ENCODE measurements around the gene CX3CR1. TPM values are rescaled to one million over a fixed set of nuclear protein-coding genes. Genes with fewer than 3 reads are reported as not detected.
"Not testable (repeated sequence)": the region's sequence is repeated elsewhere in the genome, so short reads cannot be mapped to it uniquely, and the experiment has no call there.

CX3CR1 gene
- total RNA-seq, 1 donor from 2014 or later = 0.52 TPM

DNA sequence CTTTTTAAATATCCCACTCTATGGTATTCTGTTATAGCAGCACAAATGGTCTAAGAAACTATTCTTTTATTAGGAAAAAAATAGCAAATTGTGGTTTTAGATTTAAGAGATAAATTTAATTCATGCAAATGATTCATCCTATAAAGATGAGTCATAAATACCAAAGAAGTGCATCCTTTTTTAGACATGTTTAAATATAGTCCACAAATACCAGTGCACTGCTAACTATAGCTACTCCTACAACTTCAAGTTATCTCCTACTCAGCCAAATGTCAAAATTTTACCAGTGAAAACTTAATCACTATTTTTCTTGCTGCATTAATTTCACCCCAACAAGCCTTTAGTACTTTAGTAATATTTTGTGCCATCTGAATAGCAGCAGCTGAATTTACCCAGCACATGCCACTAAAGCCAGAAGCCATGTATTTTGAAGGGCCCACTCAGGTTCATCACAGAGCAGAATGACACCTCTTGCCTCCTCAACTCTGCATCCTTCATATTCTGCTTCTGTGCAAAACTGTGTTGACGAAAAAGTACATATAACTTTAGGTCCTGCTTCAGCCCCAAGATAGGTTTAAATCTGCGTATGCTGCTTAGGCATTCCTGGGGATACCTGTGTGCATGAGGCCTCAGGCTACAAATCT, 24.9 kb downstream of the CX3CR1 start:
- intact Hi-C loops (cut with micrococcal nuclease) = loop anchor here (1.0 to 5.0 kb wide), 4 partner anchors 12 to 72 kb away; partner anchors contain the start of gene CCR8
- Mint-ChIP-seq H3K4me3 (ENCODE audit: low read depth) (no peak overlapping the region), H3K27ac (peak overlapping the region; percentile 79), H3K27me3 (ENCODE audit: low read depth) (no peaks in the 10 kb centered on the region), H3K9me3 (no peaks in the 10 kb centered on the region), H3K36me3 (ENCODE audit: low read depth) (no peaks in the 10 kb centered on the region), H3K4me1 (ENCODE audit: low read depth) (peaks cover 51% of the 10 kb centered on the region)
- DNase-seq (ENCODE audit: low spot score) = no peak

DNA sequence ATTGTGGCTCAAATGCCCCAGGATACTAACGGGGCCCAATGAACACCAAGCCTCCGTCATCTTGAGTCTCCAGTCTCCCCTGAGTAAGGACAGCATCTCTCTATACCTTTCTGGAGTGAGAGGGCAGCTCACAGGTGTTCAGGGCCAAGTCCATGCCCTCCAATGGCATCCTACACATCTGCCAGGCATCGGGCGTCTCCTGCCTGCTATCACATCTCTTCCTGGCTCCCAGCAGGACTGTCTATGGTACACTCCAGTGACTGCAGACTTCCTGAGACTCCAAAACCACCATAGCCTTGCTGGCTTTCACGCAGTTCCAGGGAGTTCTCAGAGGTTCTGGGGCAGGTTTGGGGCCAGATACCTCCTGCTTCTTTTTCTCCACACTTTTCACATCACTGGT, 28.3 kb downstream of the CX3CR1 start:
- Mint-ChIP-seq H3K27ac (no peak overlapping the region), H3K9me3 (no peaks in the 10 kb centered on the region)
- intact Hi-C loops (cut with micrococcal nuclease) = no loop called here

DNA sequence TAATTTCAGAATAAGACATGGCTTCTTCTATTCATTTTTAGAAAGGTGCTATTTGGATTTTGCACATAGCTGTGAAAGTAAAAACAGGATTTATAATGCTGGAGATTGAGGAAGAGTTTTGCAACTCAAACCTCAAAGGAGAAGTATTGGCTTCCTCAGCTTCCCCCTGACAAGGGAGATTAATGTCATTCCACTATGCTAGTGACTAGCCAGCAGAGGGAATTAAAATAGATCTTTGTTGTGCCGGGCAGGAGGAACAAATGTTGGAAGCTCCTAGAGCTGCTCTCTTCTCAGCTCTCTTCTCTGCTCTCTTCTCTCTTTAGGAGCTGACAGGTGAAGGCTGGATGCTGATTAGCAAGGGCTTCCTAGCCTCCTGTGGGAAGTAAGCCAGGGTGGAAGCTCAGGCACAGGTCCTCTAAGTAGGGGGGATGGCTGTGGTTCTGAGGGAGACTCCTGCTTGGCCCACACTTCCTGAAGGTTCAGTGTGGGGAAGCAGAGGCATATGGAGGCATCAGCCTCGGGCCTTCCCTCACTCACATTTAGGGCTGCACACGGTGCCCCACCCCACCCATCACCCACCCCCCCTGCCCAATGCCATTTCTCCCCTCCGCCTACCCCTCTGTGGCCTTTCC, 29.6 kb downstream of the CX3CR1 start:
- Mint-ChIP-seq H3K27ac (no peak overlapping the region), H3K4me3 (ENCODE audit: low read depth) (no peak overlapping the region), H3K9me3 (no peaks in the 10 kb centered on the region), H3K4me1 (ENCODE audit: low read depth) (peaks cover 18% of the 10 kb centered on the region), H3K27me3 (ENCODE audit: low read depth) (peaks cover 5% of the 10 kb centered on the region), H3K36me3 (ENCODE audit: low read depth) (no peaks in the 10 kb centered on the region)
- no peak for DNase-seq (ENCODE audit: low spot score)
- intact Hi-C loops (cut with micrococcal nuclease) = no loop called here

More for the DNA sequence above, 28.3 kb downstream of the CX3CR1 start:
- no peaks in the 10 kb centered on the region for H3K36me3 Mint-ChIP-seq (ENCODE audit: low read depth)
- H3K4me3 Mint-ChIP-seq (ENCODE audit: low read depth) = no peak overlapping the region
- DNase-seq (ENCODE audit: low spot score) = no peak
- H3K4me1 Mint-ChIP-seq (ENCODE audit: low read depth) = peaks cover 30% of the 10 kb centered on the region
- H3K27me3 Mint-ChIP-seq (ENCODE audit: low read depth) = peaks cover 2% of the 10 kb centered on the region

DNA sequence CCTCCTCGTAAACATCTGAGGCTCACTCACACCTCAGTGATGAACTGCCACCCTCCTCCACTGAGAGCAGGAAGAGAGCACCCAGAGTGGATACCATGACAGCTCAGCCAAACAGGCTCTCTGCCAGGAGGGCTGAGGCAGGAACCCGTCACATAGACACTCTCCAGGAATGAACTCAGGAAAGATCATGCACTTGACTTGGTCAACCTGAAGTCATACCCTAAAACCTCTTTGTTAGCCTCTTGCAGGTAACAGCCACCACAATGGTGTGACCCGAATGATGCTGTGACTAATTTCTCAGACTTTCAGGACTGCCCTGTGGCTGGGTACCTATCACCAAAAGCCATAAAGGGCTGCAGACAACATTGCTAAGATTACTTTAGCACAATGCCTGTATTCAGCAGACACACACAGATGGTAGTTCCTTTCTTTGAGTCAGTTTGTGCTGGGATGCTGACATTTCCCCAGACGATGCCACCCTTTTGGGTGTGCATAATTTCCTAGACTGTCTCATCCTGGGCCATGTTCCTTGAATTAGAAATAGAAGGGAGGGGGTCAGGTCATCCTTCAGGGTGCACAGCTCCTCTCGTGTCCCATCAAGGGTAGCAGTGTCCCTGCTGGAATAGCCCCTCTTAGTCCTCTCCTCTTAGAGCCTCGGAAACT, 30.3 kb downstream of the CX3CR1 start:
- no peak overlapping the region for H3K4me3 Mint-ChIP-seq (ENCODE audit: low read depth)
- H3K27ac Mint-ChIP-seq = no peak overlapping the region

DNA sequence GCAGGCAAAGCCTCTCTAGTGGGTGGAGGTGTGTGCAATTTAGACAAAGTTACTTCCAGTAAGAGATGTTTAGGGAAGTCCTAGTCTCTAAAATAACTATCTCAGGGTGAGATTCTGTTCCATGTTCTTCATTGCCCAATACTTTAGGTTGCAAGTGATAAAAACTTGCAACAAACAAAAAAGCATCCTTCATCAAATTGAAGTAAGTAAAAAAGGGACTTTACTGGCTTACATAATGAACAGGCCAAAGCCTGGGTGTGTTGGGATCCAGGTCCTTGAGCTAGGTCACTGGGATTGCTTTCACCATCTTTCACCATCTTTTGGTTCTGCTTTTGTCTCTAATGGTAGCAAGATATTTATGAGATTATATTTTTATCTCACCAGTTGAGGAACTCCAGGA, 38.3 kb downstream of the CX3CR1 start:
- H3K36me3 Mint-ChIP-seq (ENCODE audit: low read depth) = no peaks in the 10 kb centered on the region
- H3K27ac Mint-ChIP-seq = no peak overlapping the region
- H3K4me1 Mint-ChIP-seq (ENCODE audit: low read depth) = no peaks in the 10 kb centered on the region
- H3K27me3 Mint-ChIP-seq (ENCODE audit: low read depth) = peaks cover 43% of the 10 kb centered on the region
- no peak for DNase-seq (ENCODE audit: low spot score)
- no peaks in the 10 kb centered on the region for H3K9me3 Mint-ChIP-seq
- H3K4me3 Mint-ChIP-seq (ENCODE audit: low read depth) = no peak overlapping the region
- intact Hi-C loops (cut with micrococcal nuclease) = no loop called here

More for the DNA sequence above, 30.3 kb downstream of the CX3CR1 start:
- Mint-ChIP-seq H3K4me1 (ENCODE audit: low read depth) (peaks cover 12% of the 10 kb centered on the region), H3K36me3 (ENCODE audit: low read depth) (no peaks in the 10 kb centered on the region), H3K9me3 (no peaks in the 10 kb centered on the region), H3K27me3 (ENCODE audit: low read depth) (peaks cover 10% of the 10 kb centered on the region)
- intact Hi-C loops (cut with micrococcal nuclease) = no loop called here
- DNase-seq (ENCODE audit: low spot score) = no peak

DNA sequence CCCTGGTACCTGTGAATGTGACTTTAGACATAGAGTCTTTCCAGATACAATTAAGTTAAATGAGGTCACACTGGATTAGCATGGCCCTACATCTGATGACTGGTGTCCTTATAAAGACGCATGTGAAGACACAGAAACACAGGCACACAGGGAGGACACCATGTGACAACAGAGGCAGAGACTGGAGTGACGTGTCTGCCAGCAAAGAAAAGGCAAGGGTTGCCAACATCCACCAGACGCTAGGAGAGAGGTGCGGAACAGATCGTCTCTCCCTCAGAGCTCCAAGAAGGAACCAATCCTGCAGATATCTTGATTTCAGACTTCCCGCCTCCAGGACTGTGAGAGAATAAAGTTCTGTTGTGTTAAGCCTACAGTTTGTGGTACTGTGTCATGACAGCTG, 42.8 kb downstream of the CX3CR1 start:
- H3K9me3 Mint-ChIP-seq = no peaks in the 10 kb centered on the region
- H3K27me3 Mint-ChIP-seq (ENCODE audit: low read depth) = peaks cover 44% of the 10 kb centered on the region
- no peak for DNase-seq (ENCODE audit: low spot score)
- intact Hi-C loops (cut with micrococcal nuclease) = no loop called here
- H3K4me1 Mint-ChIP-seq (ENCODE audit: low read depth) = peaks cover 19% of the 10 kb centered on the region
- H3K36me3 Mint-ChIP-seq (ENCODE audit: low read depth) = no peaks in the 10 kb centered on the region
- H3K4me3 Mint-ChIP-seq (ENCODE audit: low read depth) = no peak overlapping the region
- H3K27ac Mint-ChIP-seq = no peak overlapping the region

DNA sequence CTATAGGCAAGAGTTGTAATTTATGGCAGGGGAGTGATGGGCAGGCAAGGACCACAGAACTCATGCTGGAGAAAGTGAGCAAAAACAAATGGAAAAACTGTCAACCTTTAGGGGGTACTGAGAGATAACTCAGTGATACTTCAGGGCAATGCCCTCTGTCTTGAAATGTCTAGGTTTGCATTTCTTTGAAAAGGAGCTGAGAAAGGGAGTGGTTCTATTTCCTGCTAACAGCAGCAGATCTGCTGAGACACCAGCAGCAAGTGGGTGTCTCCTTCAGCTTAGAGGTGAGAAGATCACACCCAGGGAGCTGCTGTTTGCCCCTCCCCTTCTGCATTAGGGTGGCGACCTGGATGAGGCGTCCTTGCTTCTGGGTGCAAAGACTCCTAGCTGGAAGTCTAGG, 45.2 kb downstream of the CX3CR1 start:
- Mint-ChIP-seq H3K4me3 (ENCODE audit: low read depth) (no peak overlapping the region), H3K4me1 (ENCODE audit: low read depth) (peaks cover 19% of the 10 kb centered on the region)
- intact Hi-C loops (cut with micrococcal nuclease) = no loop called here

DNA sequence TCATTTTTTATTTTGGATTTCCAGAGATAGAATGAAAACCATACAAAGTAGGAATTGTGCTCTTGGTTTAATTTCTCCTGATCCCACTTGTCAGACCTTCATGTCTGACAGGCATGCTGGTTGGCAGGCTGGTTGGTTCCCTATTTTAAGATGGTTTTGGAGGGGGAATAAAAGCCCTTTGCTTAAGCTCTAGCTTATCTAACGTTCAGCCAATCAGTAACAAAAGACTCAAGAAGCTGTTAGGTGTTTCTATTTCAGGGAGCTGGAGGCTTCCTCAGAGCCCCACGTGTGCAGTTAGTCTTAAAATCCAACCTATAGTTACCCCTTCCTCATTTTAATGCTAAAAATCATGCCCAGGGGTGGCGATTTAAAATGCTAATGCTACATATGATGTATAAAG, 47.0 kb downstream of the CX3CR1 start:
- H3K36me3 Mint-ChIP-seq (ENCODE audit: low read depth) = no peaks in the 10 kb centered on the region
- H3K9me3 Mint-ChIP-seq = no peaks in the 10 kb centered on the region
- no peak overlapping the region for H3K4me3 Mint-ChIP-seq (ENCODE audit: low read depth)
- intact Hi-C loops (cut with micrococcal nuclease) = no loop called here
- H3K27me3 Mint-ChIP-seq (ENCODE audit: low read depth) = peaks cover 50% of the 10 kb centered on the region
- H3K4me1 Mint-ChIP-seq (ENCODE audit: low read depth) = peaks cover 19% of the 10 kb centered on the region
- no peak for DNase-seq (ENCODE audit: low spot score)
- no peak overlapping the region for H3K27ac Mint-ChIP-seq

More for the DNA sequence above, 45.2 kb downstream of the CX3CR1 start:
- Mint-ChIP-seq H3K36me3 (ENCODE audit: low read depth) (no peaks in the 10 kb centered on the region), H3K9me3 (no peaks in the 10 kb centered on the region), H3K27me3 (ENCODE audit: low read depth) (peaks cover 60% of the 10 kb centered on the region), H3K27ac (no peak overlapping the region)
- peak; percentile 28 for DNase-seq (ENCODE audit: low spot score)

DNA sequence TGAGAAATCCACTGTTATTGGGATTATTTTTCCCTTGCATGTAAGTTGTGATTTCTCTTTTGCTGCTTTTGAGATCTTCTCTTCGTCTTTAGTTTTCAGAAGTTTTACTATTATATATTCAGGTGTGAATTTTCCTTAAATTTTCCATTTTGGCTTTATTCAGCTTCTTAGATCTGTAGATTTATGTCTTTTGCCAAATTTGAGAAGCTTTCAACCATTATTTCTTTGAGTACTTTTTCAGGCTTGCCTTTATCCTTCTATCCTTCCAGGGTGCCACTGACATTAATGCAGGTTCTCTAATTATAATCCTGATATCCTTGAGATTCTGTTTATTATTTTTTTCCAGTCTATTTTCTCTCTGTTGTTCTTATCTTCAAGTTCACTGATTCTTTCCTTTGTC, 49.4 kb downstream of the CX3CR1 start:
- intact Hi-C loops (cut with micrococcal nuclease) = no loop called here
- no peak overlapping the region for H3K27ac Mint-ChIP-seq
- H3K9me3 Mint-ChIP-seq = no peaks in the 10 kb centered on the region
- H3K27me3 Mint-ChIP-seq (ENCODE audit: low read depth) = peaks cover 48% of the 10 kb centered on the region
- H3K36me3 Mint-ChIP-seq (ENCODE audit: low read depth) = no peaks in the 10 kb centered on the region
- H3K4me1 Mint-ChIP-seq (ENCODE audit: low read depth) = peaks cover 19% of the 10 kb centered on the region
- no peak overlapping the region for H3K4me3 Mint-ChIP-seq (ENCODE audit: low read depth)
- no peak for DNase-seq (ENCODE audit: low spot score)

DNA sequence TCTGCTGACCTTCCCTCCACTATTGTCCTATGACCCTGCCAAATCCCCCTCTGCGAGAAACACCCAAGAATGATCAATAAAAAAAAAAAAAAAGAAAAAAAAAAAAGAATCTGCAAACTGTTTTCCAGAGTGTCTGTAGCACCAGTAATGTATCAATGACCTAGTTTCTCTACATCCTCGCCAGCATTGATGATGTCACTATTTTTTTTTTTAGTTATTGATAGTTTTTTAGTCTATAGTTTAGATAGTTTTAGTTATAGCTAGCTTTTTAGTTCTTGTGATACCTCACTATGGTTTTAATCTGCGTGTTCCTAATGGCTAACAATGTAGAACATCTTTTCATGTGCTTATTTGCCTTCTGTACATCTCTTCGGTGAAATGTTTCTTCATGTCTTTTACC, 51.3 kb downstream of the CX3CR1 start:
- Mint-ChIP-seq H3K4me1 (ENCODE audit: low read depth) (peaks cover 6% of the 10 kb centered on the region), H3K27me3 (ENCODE audit: low read depth) (peaks cover 50% of the 10 kb centered on the region), H3K27ac (no peak overlapping the region), H3K36me3 (ENCODE audit: low read depth) (no peaks in the 10 kb centered on the region), H3K4me3 (ENCODE audit: low read depth) (no peak overlapping the region), H3K9me3 (no peaks in the 10 kb centered on the region)
- intact Hi-C loops (cut with micrococcal nuclease) = no loop called here
- no peak for DNase-seq (ENCODE audit: low spot score)

DNA sequence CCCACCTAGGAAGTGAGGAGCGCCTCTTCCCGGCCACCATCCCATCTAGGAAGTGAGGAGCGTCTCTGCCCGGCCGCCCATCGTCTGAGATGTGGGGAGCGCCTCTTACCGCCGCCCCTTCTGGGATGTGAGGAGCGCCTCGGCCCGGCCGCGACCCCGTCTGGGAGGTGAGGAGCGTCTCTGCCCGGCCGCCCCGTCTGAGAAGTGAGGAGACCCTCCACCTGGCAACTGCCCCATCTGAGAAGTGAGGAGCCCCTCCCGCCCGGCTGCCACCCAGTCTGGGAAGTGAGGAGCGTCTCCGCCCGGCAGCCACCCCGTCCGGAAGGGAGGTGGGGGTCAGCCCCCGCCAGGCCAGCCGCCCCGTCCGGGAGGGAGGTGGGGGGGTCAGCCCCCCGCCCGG, 52.2 kb downstream of the CX3CR1 start:
- H3K4me1 Mint-ChIP-seq (ENCODE audit: low read depth); H3K27ac Mint-ChIP-seq; H3K9me3 Mint-ChIP-seq; H3K36me3 Mint-ChIP-seq (ENCODE audit: low read depth); H3K4me3 Mint-ChIP-seq (ENCODE audit: low read depth); DNase-seq (ENCODE audit: low spot score); intact Hi-C loops (cut with micrococcal nuclease): not testable (repeated sequence)
- peaks cover 46% of the 10 kb centered on the region for H3K27me3 Mint-ChIP-seq (ENCODE audit: low read depth)

DNA sequence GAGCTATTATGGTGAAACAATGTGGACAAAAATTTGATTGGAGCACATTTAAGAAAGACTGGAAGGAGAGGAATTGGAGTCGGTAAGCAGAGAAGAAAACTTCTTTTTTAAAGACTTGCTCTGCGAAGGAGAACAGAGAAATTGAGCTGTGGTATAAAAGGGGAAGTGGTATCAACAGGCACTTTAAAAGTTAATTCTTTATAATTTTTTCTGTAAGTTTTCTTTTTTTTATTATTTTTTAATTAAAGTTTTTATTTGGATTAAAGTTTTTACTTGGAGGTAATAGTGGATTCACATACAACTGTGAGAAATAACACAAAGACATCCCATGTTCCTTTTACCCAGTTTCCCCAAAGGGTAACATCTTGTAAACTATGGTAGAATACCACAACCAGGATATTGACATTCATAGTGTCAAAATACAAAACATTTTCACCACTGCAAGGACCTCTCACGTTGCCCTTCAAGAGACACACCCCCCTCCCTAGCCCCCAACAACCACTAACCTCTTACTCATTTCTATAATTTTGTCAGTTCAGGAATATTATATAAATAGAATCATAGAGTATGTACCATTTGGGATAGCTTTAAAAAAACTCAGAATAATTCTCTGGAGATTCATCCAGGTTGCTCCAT, 53.6 kb downstream of the CX3CR1 start:
- no peak for DNase-seq (ENCODE audit: low spot score)
- no peak overlapping the region for H3K27ac Mint-ChIP-seq
- H3K9me3 Mint-ChIP-seq = no peaks in the 10 kb centered on the region
- peaks cover 34% of the 10 kb centered on the region for H3K27me3 Mint-ChIP-seq (ENCODE audit: low read depth)
- H3K4me3 Mint-ChIP-seq (ENCODE audit: low read depth) = no peak overlapping the region
- intact Hi-C loops (cut with micrococcal nuclease) = no loop called here
- H3K36me3 Mint-ChIP-seq (ENCODE audit: low read depth) = no peaks in the 10 kb centered on the region
- H3K4me1 Mint-ChIP-seq (ENCODE audit: low read depth) = peaks cover 11% of the 10 kb centered on the region

DNA sequence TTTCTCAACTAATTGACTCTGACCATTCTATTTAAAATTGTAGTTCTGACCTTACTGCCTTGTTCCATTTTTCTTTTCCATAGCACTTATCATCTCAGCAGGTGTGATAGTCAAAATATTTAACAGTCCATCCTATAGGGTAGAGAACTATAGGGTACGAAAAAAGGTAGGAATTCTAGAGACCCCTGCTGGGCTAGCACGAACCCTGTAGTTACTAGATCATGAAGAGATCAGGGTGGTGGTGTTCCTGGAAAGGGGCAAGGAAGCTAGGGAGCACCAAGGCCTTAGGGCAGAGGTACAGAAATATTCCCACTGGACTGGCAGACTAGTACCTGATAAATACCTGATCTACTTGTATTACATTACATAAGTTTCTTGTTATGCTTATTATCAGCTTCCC, 55.5 kb downstream of the CX3CR1 start:
- Mint-ChIP-seq H3K4me3 (ENCODE audit: low read depth) (no peak overlapping the region), H3K27me3 (ENCODE audit: low read depth) (peaks cover 25% of the 10 kb centered on the region), H3K4me1 (ENCODE audit: low read depth) (peaks cover 24% of the 10 kb centered on the region), H3K36me3 (ENCODE audit: low read depth) (no peaks in the 10 kb centered on the region), H3K27ac (no peak overlapping the region), H3K9me3 (no peaks in the 10 kb centered on the region)
- intact Hi-C loops (cut with micrococcal nuclease) = loop anchor here (5.0 kb wide), 1 partner anchor 33 kb away; no protein-coding TSS in a partner anchor
- DNase-seq (ENCODE audit: low spot score) = no peak

Measured in activated T-helper 2 cell treated with anti-CD3 and anti-CD28 coated beads, Interferon-gamma antibody, Interleukin-2, Interleukin-4, amounts not matched to agents 10 μg/mL and 5 μg/mL and 100 μg/mL, durations not matched to agents 14 hours and 24 hours and 36 hours (primary cell).